CD4-positive, alpha-beta T cell treated with Interleukin-4 for 4 hours (primary cell): ENCODE measurements around the gene HS6ST1.

Experiments
- DNase-seq: peaks from one replicate; pipeline ENCODE4 v3.0.0-alpha.2; 2020

HS6ST1 gene

DNA sequence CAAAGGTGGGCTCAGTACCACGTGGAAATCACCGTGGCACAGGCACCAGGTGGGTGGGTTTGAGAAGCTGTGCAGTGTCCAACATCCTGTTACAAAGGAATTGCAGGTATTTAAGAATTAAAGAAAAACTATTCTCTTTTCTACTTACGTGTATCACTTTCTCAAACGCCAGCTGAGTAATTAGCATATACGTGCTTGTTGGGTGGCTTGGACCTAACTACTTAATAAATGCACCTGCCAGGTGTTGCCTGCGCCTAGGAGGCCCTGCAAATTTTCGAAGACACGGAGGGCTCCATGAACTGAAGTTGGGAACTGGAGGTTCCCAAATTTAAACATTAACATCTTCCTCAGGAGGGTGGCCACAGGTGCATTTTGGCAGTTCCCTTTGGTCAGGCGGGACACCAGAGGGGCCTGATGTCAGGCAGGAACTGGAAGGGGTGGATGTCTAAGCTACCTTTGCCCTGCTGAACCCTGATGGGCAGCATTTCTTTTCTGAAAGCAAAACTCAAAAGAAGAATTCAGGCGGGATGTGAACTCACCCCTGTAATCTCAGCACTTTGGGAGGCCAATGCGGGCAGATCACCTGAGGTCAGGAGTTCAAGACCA, 84.8 kb downstream of the HS6ST1 start:
- DNase-seq, result no peak

DNA sequence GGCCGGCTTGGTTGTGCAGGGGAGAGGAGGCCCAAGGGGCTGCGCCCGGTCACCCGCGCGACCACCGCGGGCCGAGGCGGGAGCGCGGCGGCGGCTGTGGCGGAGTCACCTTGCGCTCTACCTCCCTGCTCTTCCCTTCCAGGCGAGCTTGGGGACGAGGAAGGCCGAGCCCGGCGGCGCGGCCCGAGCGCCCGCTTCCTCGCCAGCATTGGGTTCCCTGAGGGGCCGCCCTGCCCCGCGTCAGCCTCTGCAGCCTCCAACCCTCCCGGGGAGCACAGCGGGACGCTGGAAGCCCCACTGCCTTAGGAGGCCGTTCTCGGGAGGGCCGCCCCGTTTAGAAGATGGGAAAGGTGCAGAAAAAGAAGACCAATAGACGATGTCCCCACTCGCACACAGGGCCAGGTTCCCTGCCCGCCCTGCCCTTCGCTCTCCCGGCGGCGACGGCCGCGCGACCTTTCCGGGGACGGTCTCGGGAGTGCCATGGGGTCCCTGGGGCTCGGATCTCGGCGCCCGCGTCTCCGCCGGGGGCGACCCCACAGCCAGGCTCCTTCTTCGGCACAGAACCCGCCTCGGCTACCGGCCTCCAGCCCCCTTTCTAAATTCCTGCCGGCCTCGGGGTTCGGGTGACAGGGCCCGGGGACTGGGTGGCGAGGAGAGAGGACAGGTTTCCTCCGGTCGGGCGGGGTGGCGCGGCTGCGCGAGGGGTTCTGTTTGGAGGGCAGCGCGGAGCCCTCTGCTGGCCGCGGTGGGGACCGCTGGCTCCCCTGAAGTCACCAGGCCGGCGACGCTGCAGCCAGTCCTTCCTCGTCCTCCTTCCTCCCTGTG, 85.5 kb downstream of the HS6ST1 start:
- DNase-seq, result peak; percentile 73

DNA sequence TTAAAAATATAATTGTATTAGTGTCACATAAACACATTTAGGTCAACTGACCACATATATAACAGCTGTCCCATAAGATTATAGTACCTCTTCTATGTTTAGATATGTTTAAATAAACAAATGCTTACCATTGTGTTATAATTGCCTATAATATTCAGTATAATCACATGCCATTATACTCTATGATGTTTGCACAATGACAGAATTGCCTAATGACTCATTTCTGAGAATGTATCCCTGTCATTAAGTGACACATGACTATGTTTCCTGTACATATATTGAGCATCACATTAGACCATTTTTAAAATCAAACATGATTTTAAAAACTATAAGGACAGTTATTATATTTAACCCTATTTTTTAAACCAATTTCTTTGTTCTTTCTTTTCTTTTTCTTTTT, 89.8 kb downstream of the HS6ST1 start:
- DNase-seq, result no peak

DNA sequence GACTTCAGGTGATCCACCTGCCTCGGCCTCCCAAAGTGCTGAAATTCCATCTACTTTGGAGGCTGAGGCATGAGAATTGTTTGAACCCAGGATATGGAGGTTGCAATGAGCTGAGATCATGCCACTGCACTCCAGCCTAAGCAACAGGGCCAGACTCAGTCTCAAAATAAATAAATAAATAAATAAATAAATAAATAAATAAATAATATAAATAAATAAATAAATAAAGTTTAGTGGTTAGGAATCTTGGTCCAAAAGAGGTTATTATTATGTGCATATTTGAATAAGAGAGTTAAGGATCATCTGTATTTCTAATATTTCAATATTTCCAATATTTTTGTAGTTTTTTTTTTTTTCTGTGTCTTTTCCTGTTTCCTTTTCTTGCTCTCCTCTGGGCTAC, 90.8 kb downstream of the HS6ST1 start:
- no peak for DNase-seq

DNA sequence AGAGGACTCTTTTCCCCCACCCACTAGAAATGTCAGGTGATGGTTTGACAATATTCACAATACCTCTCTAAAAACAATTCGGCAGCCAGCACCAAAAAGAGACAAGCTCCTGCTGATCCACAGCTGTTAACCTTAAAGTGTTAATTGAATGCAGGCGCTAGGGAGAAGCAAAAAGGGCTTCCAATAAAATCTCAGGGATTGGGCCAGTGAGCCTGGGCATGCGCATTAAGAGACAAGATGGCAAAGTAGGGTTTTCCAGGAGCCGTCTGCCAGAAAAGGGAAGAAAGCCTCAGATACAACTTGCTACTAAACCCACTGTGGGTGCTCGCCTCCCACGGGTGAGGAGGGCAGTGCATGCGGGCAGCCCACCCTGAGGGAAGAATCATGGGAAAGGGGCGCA, 98.8 kb downstream of the HS6ST1 start:
- no peak for DNase-seq

DNA sequence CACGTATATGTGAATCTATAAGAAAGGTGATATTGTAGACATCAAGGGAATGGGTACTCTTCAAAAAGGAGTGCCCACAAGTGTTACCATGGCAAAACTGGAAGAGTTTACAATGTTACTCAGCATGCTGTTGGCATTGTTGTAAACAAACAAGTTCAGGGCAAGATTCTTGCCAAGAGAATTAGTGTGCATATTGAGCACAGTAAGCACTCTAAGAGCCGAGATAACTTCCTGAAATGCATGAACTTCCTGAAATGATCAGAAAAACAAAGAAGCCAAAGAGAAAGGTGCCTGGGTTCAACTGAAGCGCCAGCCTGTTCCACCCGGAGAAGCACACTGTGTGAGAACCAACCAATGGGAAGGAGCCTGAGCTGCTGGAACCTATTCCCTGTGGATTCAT, 101.0 kb downstream of the HS6ST1 start:
- no peak for DNase-seq

DNA sequence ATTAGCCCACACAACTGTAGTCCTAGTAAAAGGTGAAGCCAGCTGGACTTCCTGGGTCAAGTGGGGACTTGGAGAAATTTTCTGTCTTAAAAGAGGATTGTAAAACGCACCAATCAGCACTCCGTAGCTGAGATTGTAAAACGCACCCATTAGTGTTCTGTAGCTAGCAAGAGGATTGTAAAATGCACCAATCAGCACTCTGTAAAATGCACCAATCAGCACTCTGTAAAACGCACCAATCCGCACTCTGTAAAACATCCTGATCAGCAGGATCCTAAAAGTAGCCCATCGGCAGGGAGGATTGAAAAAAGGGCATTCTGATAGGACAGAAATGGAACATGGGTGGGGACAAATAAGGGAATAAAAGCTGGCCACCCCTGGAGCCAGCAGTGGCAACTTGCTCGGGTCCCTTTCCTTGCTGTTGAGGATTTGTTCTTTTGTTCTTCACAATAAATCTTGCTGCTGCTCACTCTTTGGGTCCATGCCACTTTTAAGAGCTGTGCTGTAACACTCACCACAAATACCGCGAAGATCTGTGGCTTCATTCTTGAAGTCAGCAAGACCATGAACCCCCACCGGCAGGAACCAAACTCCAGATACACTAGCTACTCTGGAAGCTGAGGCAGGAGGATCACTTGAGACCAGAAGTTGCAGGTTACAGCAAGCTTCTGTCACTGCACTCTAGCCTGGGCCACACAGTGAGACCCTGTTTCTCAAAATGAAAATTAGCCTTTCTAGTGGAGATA, 102.6 kb downstream of the HS6ST1 start:
- no peak for DNase-seq
